ENCODE results near the gene CCIN.
A peak's percentile ranks its signal among the peaks of the same experiment; 100 is the strongest.

Gene CCIN

DNA sequence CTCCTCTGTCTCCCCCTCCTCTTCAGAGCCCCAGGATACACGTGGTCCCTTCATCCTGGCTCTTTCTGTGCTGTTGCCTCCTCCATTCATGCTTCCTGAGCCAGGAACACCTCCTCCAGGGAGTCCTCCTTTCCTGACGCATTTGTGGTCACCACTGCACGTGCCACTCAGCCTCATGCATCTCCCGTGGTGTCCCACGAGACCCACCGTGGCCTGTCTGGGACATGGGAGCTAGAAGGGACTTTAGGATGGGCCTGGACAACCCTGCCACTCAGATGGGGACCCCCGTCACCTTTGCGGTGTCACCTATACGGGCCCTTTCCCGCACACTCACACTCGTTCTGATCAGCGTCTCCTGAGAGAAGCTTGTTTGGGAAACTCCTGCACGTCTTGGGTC is 25.9 kb upstream of the CCIN start:
- peak overlapping the region; percentile 100 for H3K27ac Mint-ChIP-seq (ENCODE audit: low read depth)
- ATAC-seq (replicated peaks; ENCODE audit: extremely low read depth, poor library complexity, severe bottlenecking): no peak
- no peaks in the 10 kb centered on the region for H3K27me3 Mint-ChIP-seq
- peaks cover 17% of the 10 kb centered on the region for H3K36me3 Mint-ChIP-seq (ENCODE audit: insufficient read depth)
- H3K9me3 Mint-ChIP-seq: peaks cover 6% of the 10 kb centered on the region
- no peak for DNase-seq (ENCODE audit: low spot score in 2 of 2)
- H3K4me1 Mint-ChIP-seq: peaks cover 90% of the 10 kb centered on the region
- H3K4me3 Mint-ChIP-seq: peak overlapping the region; percentile 95

- Mint-ChIP-seq H3K27ac (ENCODE audit: low read depth) (peak overlapping the region; percentile 100), H3K27me3 (no peaks in the 10 kb centered on the region), H3K36me3 (ENCODE audit: insufficient read depth) (peaks cover 16% of the 10 kb centered on the region), H3K4me1 (peaks cover 85% of the 10 kb centered on the region), H3K9me3 (peaks cover 6% of the 10 kb centered on the region), H3K4me3 (peak overlapping the region; percentile 95)
- DNase-seq (ENCODE audit: low spot score in 2 of 2) (peak in 1 of 2 donors; percentile 31), ATAC-seq (replicated peaks; ENCODE audit: extremely low read depth, poor library complexity, severe bottlenecking) (peak; percentile 68)
Observed at GRCh38 chr9:36144309-36145232, 24.6 kb upstream of the CCIN start.

DNA sequence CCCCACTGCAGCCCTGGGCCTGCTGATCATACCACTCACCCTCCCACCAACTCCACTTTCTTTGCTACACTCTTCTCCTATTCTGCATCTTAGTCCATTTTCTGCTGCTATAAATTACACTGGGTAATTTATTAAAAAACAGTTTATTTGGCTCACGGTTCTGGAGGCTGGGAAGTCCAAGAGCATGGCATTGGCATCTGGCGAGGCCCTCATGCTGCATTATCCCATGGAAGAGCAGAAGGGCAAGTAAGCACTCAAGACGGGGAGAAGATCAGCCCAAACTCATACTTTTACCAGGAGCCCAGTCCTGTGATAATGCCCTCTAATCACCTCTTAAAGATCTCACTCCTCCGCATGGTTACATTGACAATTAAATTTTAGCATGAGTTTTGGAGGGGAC is 23.2 kb upstream of the CCIN start:
- Mint-ChIP-seq H3K27ac (ENCODE audit: low read depth) (peak overlapping the region; percentile 85), H3K9me3 (peaks cover 6% of the 10 kb centered on the region), H3K4me3 (no peak overlapping the region), H3K4me1 (peaks cover 81% of the 10 kb centered on the region), H3K27me3 (no peaks in the 10 kb centered on the region), H3K36me3 (ENCODE audit: insufficient read depth) (peaks cover 14% of the 10 kb centered on the region)
- no peak for ATAC-seq (replicated peaks; ENCODE audit: extremely low read depth, poor library complexity, severe bottlenecking)
- no peak for DNase-seq (ENCODE audit: low spot score in 2 of 2)

- H3K27ac Mint-ChIP-seq (ENCODE audit: low read depth): peak overlapping the region; percentile 85
- ATAC-seq (replicated peaks; ENCODE audit: extremely low read depth, poor library complexity, severe bottlenecking): no peak
- H3K4me3 Mint-ChIP-seq: peak overlapping the region; percentile 39
Observed at GRCh38 chr9:36146651-36147050, 22.5 kb upstream of the CCIN start.

GRCh38 chr9:36147441-36148175 is 21.6 kb upstream of the CCIN start:
- Mint-ChIP-seq H3K27me3 (no peaks in the 10 kb centered on the region), H3K36me3 (ENCODE audit: insufficient read depth) (peaks cover 20% of the 10 kb centered on the region), H3K4me3 (peak overlapping the region; percentile 39), H3K27ac (ENCODE audit: low read depth) (peak overlapping the region; percentile 85), H3K4me1 (peaks cover 82% of the 10 kb centered on the region), H3K9me3 (peaks cover 6% of the 10 kb centered on the region)
- ATAC-seq (replicated peaks; ENCODE audit: extremely low read depth, poor library complexity, severe bottlenecking) (no peak), DNase-seq (ENCODE audit: low spot score in 2 of 2) (no peak)

More at GRCh38 chr9:36146651-36147050, 22.5 kb upstream of the CCIN start:
- Mint-ChIP-seq H3K27me3 (no peaks in the 10 kb centered on the region), H3K36me3 (ENCODE audit: insufficient read depth) (peaks cover 17% of the 10 kb centered on the region), H3K4me1 (peaks cover 84% of the 10 kb centered on the region), H3K9me3 (peaks cover 6% of the 10 kb centered on the region)
- no peak for DNase-seq (ENCODE audit: low spot score in 2 of 2)

DNA sequence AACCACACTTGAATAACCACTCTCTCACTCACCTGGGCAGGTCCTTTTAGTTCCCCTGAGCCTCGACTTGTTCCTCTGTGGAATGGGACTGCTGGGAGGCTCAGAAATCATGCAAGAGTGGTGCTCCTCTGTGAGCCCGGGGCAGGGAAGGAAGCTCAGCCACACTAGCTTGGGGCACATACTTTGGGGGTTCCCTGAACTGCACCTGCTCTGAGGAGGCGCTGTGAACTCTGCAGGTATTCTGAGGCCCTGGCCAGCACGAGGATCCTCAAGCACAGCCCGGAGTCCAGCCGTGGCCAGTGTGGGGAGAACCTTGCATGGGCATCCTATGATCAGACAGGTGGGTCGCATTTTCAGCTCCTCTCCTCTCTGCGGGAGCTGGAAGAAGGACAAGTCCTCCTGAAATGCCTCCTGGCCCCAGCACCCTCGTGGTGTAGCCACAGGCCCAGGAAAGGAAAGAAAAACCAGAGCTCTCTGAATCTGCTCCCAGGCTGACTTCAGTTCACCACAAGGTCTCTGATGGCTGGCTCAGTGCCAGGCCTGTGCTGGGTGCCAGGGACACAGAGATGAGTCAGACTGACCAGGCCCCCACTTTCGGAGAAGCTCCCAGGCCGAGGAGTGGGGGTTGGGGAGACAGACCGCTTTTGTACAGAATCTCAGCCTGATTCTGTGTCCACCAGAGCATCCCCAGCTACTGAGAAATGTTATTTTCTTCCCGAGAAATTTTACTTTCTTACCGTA is 20.7 kb upstream of the CCIN start:
- ATAC-seq (replicated peaks; ENCODE audit: extremely low read depth, poor library complexity, severe bottlenecking): no peak
- H3K27me3 Mint-ChIP-seq: no peaks in the 10 kb centered on the region

DNA sequence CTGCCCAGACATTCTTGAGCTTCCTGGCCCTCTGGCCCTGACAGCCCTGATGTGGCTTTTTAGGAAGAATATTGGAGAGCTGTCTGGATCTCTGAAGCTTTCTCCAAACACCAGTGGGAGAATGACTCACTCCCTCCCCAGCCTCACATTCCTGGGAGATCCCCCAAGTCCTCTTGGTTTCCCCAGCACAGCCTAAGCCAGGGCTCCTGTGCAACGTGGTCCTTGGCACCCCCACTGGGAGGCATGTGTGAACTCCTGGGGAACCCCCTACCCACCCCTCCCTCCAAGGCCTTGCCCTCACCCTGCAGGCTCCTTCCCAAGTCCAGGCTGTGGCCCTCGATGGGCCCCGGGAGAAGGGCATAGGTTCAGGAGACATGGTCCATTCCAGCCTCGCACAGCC is 20.0 kb upstream of the CCIN start:
- Mint-ChIP-seq H3K27ac (ENCODE audit: low read depth) (no peak overlapping the region), H3K27me3 (no peaks in the 10 kb centered on the region), H3K9me3 (peaks cover 6% of the 10 kb centered on the region), H3K4me1 (peaks cover 77% of the 10 kb centered on the region), H3K36me3 (ENCODE audit: insufficient read depth) (peaks cover 21% of the 10 kb centered on the region), H3K4me3 (peak overlapping the region; percentile 36)
- no peak for ATAC-seq (replicated peaks; ENCODE audit: extremely low read depth, poor library complexity, severe bottlenecking)
- no peak for DNase-seq (ENCODE audit: low spot score in 2 of 2)

More for the DNA sequence above, 20.7 kb upstream of the CCIN start:
- Mint-ChIP-seq H3K4me3 (peak overlapping the region; percentile 36), H3K9me3 (peaks cover 6% of the 10 kb centered on the region), H3K27ac (ENCODE audit: low read depth) (peak overlapping the region; percentile 85), H3K36me3 (ENCODE audit: insufficient read depth) (peaks cover 25% of the 10 kb centered on the region), H3K4me1 (peaks cover 79% of the 10 kb centered on the region)
- peak; percentile 47 to 60 for DNase-seq (ENCODE audit: low spot score in 2 of 2)

DNA sequence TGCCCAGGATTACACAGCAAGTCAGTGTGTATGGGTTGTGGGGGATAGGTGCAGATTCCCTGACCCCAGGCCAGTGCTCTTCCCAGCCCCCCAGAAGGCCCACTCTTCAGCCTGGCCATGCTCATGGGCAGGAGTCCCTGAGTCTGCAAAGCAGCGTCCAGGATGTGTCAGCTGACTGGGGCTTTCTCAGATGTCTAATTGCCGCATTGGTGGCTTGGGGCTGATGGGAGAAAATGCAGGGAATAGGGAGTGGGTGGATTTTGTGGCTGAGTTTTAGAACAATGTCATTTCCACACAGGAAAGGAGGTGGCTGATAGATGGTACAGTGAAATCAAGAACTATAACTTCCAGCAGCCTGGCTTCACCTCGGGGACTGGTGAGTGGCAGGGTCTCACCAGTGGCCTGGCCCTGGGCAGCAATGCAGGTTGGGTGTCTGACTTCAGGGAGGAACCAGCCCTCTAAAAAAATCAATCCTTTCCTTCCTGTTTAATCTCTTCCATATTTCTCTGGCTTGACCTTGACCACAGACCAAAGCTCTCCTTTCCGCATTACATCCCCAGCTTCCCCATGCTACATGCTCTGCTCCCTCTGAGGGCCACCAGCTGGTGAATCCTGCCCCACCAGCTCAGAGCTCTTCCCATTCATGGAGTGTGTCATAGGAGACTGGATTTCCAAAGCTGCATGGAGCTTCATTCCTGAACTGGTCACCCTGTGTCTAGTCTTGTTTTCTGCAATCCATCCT is 18.4 kb upstream of the CCIN start:
- Mint-ChIP-seq H3K4me1 (peaks cover 65% of the 10 kb centered on the region), H3K27ac (ENCODE audit: low read depth) (peak overlapping the region; percentile 98), H3K9me3 (no peaks in the 10 kb centered on the region), H3K36me3 (ENCODE audit: insufficient read depth) (peaks cover 22% of the 10 kb centered on the region), H3K27me3 (no peaks in the 10 kb centered on the region), H3K4me3 (peak overlapping the region; percentile 88)
- DNase-seq (ENCODE audit: low spot score in 2 of 2): no peak
- ATAC-seq (replicated peaks; ENCODE audit: extremely low read depth, poor library complexity, severe bottlenecking): no peak

GRCh38 chr9:36151316-36152210 is 17.6 kb upstream of the CCIN start:
- Mint-ChIP-seq H3K4me3 (peak overlapping the region; percentile 88), H3K4me1 (peaks cover 58% of the 10 kb centered on the region), H3K9me3 (no peaks in the 10 kb centered on the region), H3K27me3 (no peaks in the 10 kb centered on the region), H3K27ac (ENCODE audit: low read depth) (peak overlapping the region; percentile 98), H3K36me3 (ENCODE audit: insufficient read depth) (peaks cover 24% of the 10 kb centered on the region)
- DNase-seq (ENCODE audit: low spot score in 2 of 2) (peak; percentile 74 to 90), ATAC-seq (replicated peaks; ENCODE audit: extremely low read depth, poor library complexity, severe bottlenecking) (peak; percentile 98)

- Mint-ChIP-seq H3K4me1 (peaks cover 47% of the 10 kb centered on the region), H3K27ac (ENCODE audit: low read depth) (peak overlapping the region; percentile 98), H3K36me3 (ENCODE audit: insufficient read depth) (peaks cover 25% of the 10 kb centered on the region), H3K4me3 (peak overlapping the region; percentile 59), H3K9me3 (no peaks in the 10 kb centered on the region), H3K27me3 (no peaks in the 10 kb centered on the region)
- ATAC-seq (replicated peaks; ENCODE audit: extremely low read depth, poor library complexity, severe bottlenecking) (no peak), DNase-seq (ENCODE audit: low spot score in 2 of 2) (no peak)
Observed at GRCh38 chr9:36152741-36153438, 16.3 kb upstream of the CCIN start.

- H3K9me3 Mint-ChIP-seq: no peaks in the 10 kb centered on the region
- no peak for ATAC-seq (replicated peaks; ENCODE audit: extremely low read depth, poor library complexity, severe bottlenecking)
- H3K4me3 Mint-ChIP-seq: peak overlapping the region; percentile 59
- H3K27me3 Mint-ChIP-seq: no peaks in the 10 kb centered on the region
- peaks cover 25% of the 10 kb centered on the region for H3K36me3 Mint-ChIP-seq (ENCODE audit: insufficient read depth)
- peaks cover 41% of the 10 kb centered on the region for H3K4me1 Mint-ChIP-seq
- DNase-seq (ENCODE audit: low spot score in 2 of 2): no peak
- peak overlapping the region; percentile 67 for H3K27ac Mint-ChIP-seq (ENCODE audit: low read depth)
Observed at GRCh38 chr9:36153746-36154145, 15.4 kb upstream of the CCIN start.
